Caco-2 (cell line): Measurements from ENCODE around the gene RYR2. TPM values are rescaled to one million over a fixed set of nuclear protein-coding genes. Genes with fewer than 3 reads are reported as not detected.

ENCODE experiments used
- BruUV-seq: library from RNA; stranded (reverse); fragments of 400-500 nt; replicated peaks from 2 replicates; lab custom pipeline; 2021; lab: Mats Ljungman, UMichigan
- CTCF ChIA-PET: fragments of 300-600 bp; sonication (Branson Sonifier 250); formaldehyde crosslinking; loops from one replicate; lab custom pipeline; 2022; ENCODE audit warnings: antibody characterized with exemption; lab: Charles Lee
- POLR2A ChIA-PET: fragments of 300-600 bp; sonication (Branson Sonifier 250); formaldehyde crosslinking; loops from one replicate; lab custom pipeline; 2022; ENCODE audit warnings: antibody characterized with exemption; lab: Charles Lee
- DNase-seq, 2 experiments: peaks; one replicate each; pipeline versions ENCODE4 v3.0.0 to v3.0.0-alpha.2; 2020 to 2022
- H3K27me3 ChIP-seq: replicated peaks from 2 replicates; pipeline ENCODE4 v1.6.0; 2011; ENCODE audit warnings: low read length; ENCODE audit not compliant: control insufficient read depth, insufficient read depth
- H3K36me3 ChIP-seq: 2 replicates; pipeline ENCODE4 v1.5.1; 2011; ENCODE audit warnings: low read length; ENCODE audit not compliant: control insufficient read depth, insufficient read depth
- H3K4me1 ChIP-seq: fragments of 250-450 bp; sonication (Bioruptor Pico); 2 replicates; pipeline ENCODE4 v1.5.1; 2020; ENCODE audit warnings: mild to moderate bottlenecking
- H3K4me3 ChIP-seq: 2 replicates; pipeline ENCODE4 v1.5.1; 2011; ENCODE audit warnings: low read depth, mild to moderate bottlenecking, control low read depth, low read length
- H3K9me3 ChIP-seq: fragments of 250-450 bp; sonication (Bioruptor Pico); 2 replicates; pipeline ENCODE4 v1.5.1; 2020; ENCODE audit warnings: mild to moderate bottlenecking, moderate library complexity
- H3K27ac Mint-ChIP-seq: one replicate; pipeline ENCODE4 v1.8.0; 2022; ENCODE audit warnings: mixed read lengths; ENCODE audit not compliant: unreplicated experiment
- H3K27me3 Mint-ChIP-seq: one replicate; pipeline ENCODE4 v1.8.0; 2022; ENCODE audit warnings: mixed read lengths; ENCODE audit not compliant: insufficient read depth, unreplicated experiment
- H3K36me3 Mint-ChIP-seq: one replicate; pipeline ENCODE4 v1.8.0; 2022; ENCODE audit warnings: mild to moderate bottlenecking, mixed read lengths; ENCODE audit not compliant: insufficient read depth, unreplicated experiment
- H3K4me1 Mint-ChIP-seq: one replicate; pipeline ENCODE4 v1.8.0; 2022; ENCODE audit warnings: low read depth, mixed read lengths; ENCODE audit not compliant: unreplicated experiment
- H3K4me3 Mint-ChIP-seq: one replicate; pipeline ENCODE4 v1.8.0; 2022; ENCODE audit warnings: mild to moderate bottlenecking, moderate library complexity, mixed read lengths; ENCODE audit not compliant: unreplicated experiment
- H3K9me3 Mint-ChIP-seq: one replicate; pipeline ENCODE4 v1.8.0; 2022; ENCODE audit warnings: mixed read lengths; ENCODE audit not compliant: unreplicated experiment
- CTCF ChIP-seq, 2 experiments: fragments of 200-600 bp in 1 of 2; IDR thresholded peaks; 1 replicate in 1 of 2; 2 replicates in 1 of 2; pipeline versions ENCODE4 v1.5.1 to v1.8.0; 2011 to 2022; ENCODE audit warnings: antibody characterized with exemption in 1 of 2, control low read depth in 1 of 2, inconsistent platforms in 1 of 2, low read depth in 1 of 2, low read length in 1 of 2, mild to moderate bottlenecking in 1 of 2, moderate library complexity in 1 of 2; ENCODE audit not compliant: insufficient read depth in 1 of 2, severe bottlenecking in 1 of 2, unreplicated experiment in 1 of 2
- intact Hi-C: fragments of 100-400 bp; cut with micrococcal nuclease; formaldehyde crosslinking; loops from one replicate; pipeline ENCODE4 v1.10.0; 2022; ENCODE audit not compliant: unreplicated experiment
- total RNA-seq: library from RNA; stranded (reverse); gene quantifications from 2 replicates; pipeline ENCODE4 v1.2.3, GENCODE V29; 2022

RYR2 gene
- total RNA-seq, 1 experiment from 2014 or later, result 3.4 TPM

GRCh38 chr1:237303929-237304328 is 261.9 kb downstream of the RYR2 start:
- no peaks in the 10 kb centered on the region for H3K4me1 Mint-ChIP-seq
- H3K4me3 Mint-ChIP-seq, result no peak overlapping the region
- H3K36me3 Mint-ChIP-seq, result no peaks in the 10 kb centered on the region
- no peak for TF ChIP-seq CTCF (IDR thresholded peaks at IDR 0.05; ENCODE audit: insufficient read depth in 1 of 2, low read depth in 1 of 2, low read length in 1 of 2, severe bottlenecking in 1 of 2, unreplicated experiment in 1 of 2)
- DNase-seq, result no peak
- Histone ChIP-seq H3K4me1 (no peaks in the 10 kb centered on the region), H3K36me3 (no peaks in the 10 kb centered on the region), H3K4me3 (no peak overlapping the region), H3K27me3 (no peaks in the 10 kb centered on the region), H3K9me3 (no peaks in the 10 kb centered on the region)
- CTCF ChIA-PET, result no interaction called here
- POLR2A ChIA-PET, result no interaction called here
- H3K27me3 Mint-ChIP-seq, result no peaks in the 10 kb centered on the region
- H3K27ac Mint-ChIP-seq, result no peak overlapping the region
- no peaks in the 10 kb centered on the region for H3K9me3 Mint-ChIP-seq
- BruUV-seq, result no TSS peak
- intact Hi-C loops, result no loop called here

GRCh38 chr1:237306726-237307125 is 264.7 kb downstream of the RYR2 start:
- Histone ChIP-seq H3K27me3 (no peaks in the 10 kb centered on the region), H3K9me3 (no peaks in the 10 kb centered on the region), H3K36me3 (no peaks in the 10 kb centered on the region), H3K4me1 (no peaks in the 10 kb centered on the region), H3K4me3 (no peak overlapping the region)
- intact Hi-C loops, result no loop called here
- H3K9me3 Mint-ChIP-seq, result no peaks in the 10 kb centered on the region
- H3K27me3 Mint-ChIP-seq, result no peaks in the 10 kb centered on the region
- H3K36me3 Mint-ChIP-seq, result no peaks in the 10 kb centered on the region
- no peak overlapping the region for H3K4me3 Mint-ChIP-seq
- TF ChIP-seq CTCF (IDR thresholded peaks at IDR 0.05; ENCODE audit: insufficient read depth in 1 of 2, low read depth in 1 of 2, low read length in 1 of 2, severe bottlenecking in 1 of 2, unreplicated experiment in 1 of 2), result no peak
- ChIA-PET CTCF (no interaction called here), POLR2A (no interaction called here)
- no peak for DNase-seq
- no peaks in the 10 kb centered on the region for H3K4me1 Mint-ChIP-seq
- no TSS peak for BruUV-seq
- H3K27ac Mint-ChIP-seq, result no peak overlapping the region

- Histone ChIP-seq H3K27me3 (no peaks in the 10 kb centered on the region), H3K9me3 (peaks cover 4% of the 10 kb centered on the region; the same call in 1 of the 2 replicates), H3K36me3 (no peaks in the 10 kb centered on the region), H3K4me1 (no peaks in the 10 kb centered on the region), H3K4me3 (no peak overlapping the region)
- no peak for DNase-seq
- TF ChIP-seq CTCF (IDR thresholded peaks at IDR 0.05; ENCODE audit: insufficient read depth in 1 of 2, low read depth in 1 of 2, low read length in 1 of 2, severe bottlenecking in 1 of 2, unreplicated experiment in 1 of 2), result no peak
- Mint-ChIP-seq H3K27me3 (no peaks in the 10 kb centered on the region), H3K27ac (no peak overlapping the region), H3K9me3 (no peaks in the 10 kb centered on the region), H3K4me1 (no peaks in the 10 kb centered on the region), H3K4me3 (no peak overlapping the region), H3K36me3 (no peaks in the 10 kb centered on the region)
- no TSS peak for BruUV-seq
- POLR2A ChIA-PET, result no interaction called here
- intact Hi-C loops, result no loop called here
- CTCF ChIA-PET, result interaction anchor here (0.8 kb wide), 1 partner anchor 77 kb away, joined by 3 read pairs; no protein-coding TSS in a partner anchor
Observed at GRCh38 chr1:237309595-237310118, 267.7 kb downstream of the RYR2 start.
